Memory B cell (primary cell): ENCODE data around the gene CCDC27.

Experiments used
- ATAC-seq: fragments of 150-1000 bp; cut with Tn5 transposase; 2 replicates; pipeline ENCODE4 v1.10.0; 2021; ENCODE audit warnings: low read depth, mild to moderate bottlenecking, moderate library complexity
- DNase-seq, 2 donors: peaks; one replicate each; pipeline ENCODE4 v3.0.0; 2022; ENCODE audit warnings: low spot score in 2 of 2
- H3K27ac Mint-ChIP-seq: one replicate; pipeline ENCODE4 v1.8.0; 2022; ENCODE audit warnings: mild to moderate bottlenecking, moderate library complexity, mixed read lengths
- H3K27me3 Mint-ChIP-seq: one replicate; pipeline ENCODE4 v1.8.0; 2022; ENCODE audit warnings: mixed read lengths
- H3K36me3 Mint-ChIP-seq: one replicate; pipeline ENCODE4 v1.8.0; 2022; ENCODE audit warnings: mild to moderate bottlenecking, mixed read lengths
- H3K4me1 Mint-ChIP-seq: one replicate; pipeline ENCODE4 v1.8.0; 2022; ENCODE audit warnings: mixed read lengths
- H3K4me3 Mint-ChIP-seq: one replicate; pipeline ENCODE4 v1.8.0; 2022; ENCODE audit warnings: mild to moderate bottlenecking, moderate library complexity, mixed read lengths
- H3K9me3 Mint-ChIP-seq: one replicate; pipeline ENCODE4 v1.8.0; 2022; ENCODE audit warnings: mixed read lengths

Gene CCDC27

DNA sequence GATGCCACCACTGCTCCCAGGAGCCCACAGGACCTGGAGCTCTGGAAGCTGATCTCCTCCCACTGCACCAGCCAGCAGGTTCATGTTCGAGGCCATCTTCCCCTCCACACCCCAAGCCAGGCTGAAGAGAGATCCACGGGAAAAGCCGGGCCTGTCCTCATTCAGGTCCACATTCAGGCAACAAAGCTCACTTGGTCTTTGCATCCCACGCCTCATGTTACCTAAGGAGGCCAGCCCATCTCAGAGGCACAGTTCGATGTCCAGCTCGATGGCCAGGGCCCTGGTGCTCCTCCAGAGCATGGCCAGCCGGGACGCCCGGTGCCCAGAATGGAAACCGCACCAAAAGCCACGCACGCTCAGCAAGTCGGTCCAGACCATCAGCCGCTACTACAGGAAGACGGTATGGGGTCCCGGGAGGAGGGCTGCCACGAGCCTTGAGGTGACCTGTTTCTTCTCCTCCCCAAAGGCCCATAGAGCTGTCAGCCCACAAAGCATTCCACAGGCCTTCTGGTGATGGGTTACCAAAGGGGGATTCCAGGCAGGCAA lies at the start of gene CCDC27:
Gene CCDC27, plus strand, starts transcription at position 51 of the 546 bp plus-strand sequence. Its CDS starts 32 bp downstream, at position 83.
- no peak within 1 kb of the TSS for H3K27ac Mint-ChIP-seq
- no peak within 1 kb of the TSS for H3K4me3 Mint-ChIP-seq
- no peaks in the 10 kb centered on the region for H3K36me3 Mint-ChIP-seq
- no peaks in the 10 kb centered on the region for H3K4me1 Mint-ChIP-seq
- DNase-seq (no peak), ATAC-seq (no peak)
- no peaks in the 10 kb centered on the region for H3K9me3 Mint-ChIP-seq
- peaks cover 4% of the 10 kb centered on the region for H3K27me3 Mint-ChIP-seq

DNA sequence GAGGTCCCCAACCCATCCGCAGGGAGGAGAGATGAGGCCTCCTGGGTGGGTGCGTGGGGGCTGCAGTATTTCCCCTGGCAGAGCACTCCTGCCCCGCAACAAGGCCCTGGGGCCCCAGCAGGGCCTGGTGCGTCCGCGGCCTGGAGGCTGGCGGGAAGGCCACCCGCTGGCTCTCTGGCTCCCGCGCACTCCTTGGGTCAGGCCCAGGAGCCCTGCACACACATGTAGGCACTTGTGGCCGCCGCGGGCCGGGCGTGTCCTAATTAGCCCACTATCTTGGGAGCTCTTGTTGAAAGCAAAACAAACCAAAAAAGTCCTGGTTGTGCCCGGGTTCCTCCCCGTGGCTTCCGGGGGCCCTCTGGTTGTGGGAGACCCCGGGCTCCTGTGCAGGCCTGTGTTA lies 49.7 kb upstream of the CCDC27 start:
- ATAC-seq (no peak), DNase-seq (no peak)
- no peak overlapping the region for H3K4me3 Mint-ChIP-seq
- peaks cover 8% of the 10 kb centered on the region for H3K27me3 Mint-ChIP-seq
- peaks cover 6% of the 10 kb centered on the region for H3K4me1 Mint-ChIP-seq
- no peaks in the 10 kb centered on the region for H3K9me3 Mint-ChIP-seq
- H3K27ac Mint-ChIP-seq: no peak overlapping the region
- no peaks in the 10 kb centered on the region for H3K36me3 Mint-ChIP-seq

DNA sequence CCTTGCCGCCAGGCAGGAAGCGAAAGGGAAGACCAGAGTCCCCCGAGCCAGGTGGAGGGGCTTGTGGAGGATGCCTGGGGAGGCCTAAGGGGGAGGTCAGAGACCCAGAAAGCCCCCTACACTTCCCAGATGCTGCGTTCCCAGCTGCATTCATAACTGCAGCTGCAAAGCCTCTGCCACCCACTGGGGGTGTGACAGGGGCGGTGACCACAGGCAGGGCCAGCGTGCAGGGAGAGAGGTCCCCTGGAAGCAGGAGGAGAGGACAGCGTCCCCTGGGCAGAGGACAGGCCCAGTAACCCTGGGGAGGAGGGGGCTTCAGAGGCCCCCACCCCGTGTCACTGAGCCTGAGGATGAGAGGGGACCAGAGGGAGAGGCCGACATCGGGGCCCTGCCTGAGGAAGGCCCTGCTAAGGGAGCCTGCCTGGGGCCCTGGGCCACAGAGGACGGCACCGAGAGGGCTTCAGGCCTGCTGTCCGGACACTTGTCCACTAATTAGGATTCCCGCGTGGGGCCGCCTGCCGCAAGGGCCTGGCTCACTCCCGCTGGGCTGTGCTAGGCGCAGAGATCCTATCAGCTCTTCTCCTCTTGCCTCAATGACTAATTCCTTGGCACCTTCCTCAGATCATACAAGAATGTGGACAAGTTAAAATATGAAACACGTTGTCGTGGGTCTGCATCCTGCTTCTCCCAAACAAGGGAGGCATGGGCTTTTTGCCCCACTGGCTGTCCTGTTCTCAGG lies 49.1 kb upstream of the CCDC27 start:
- ATAC-seq (no peak), DNase-seq (no peak)
- Mint-ChIP-seq H3K4me3 (peak overlapping the region; percentile 61), H3K4me1 (peaks cover 6% of the 10 kb centered on the region), H3K9me3 (no peaks in the 10 kb centered on the region), H3K36me3 (no peaks in the 10 kb centered on the region), H3K27ac (no peak overlapping the region), H3K27me3 (peaks cover 8% of the 10 kb centered on the region)

DNA sequence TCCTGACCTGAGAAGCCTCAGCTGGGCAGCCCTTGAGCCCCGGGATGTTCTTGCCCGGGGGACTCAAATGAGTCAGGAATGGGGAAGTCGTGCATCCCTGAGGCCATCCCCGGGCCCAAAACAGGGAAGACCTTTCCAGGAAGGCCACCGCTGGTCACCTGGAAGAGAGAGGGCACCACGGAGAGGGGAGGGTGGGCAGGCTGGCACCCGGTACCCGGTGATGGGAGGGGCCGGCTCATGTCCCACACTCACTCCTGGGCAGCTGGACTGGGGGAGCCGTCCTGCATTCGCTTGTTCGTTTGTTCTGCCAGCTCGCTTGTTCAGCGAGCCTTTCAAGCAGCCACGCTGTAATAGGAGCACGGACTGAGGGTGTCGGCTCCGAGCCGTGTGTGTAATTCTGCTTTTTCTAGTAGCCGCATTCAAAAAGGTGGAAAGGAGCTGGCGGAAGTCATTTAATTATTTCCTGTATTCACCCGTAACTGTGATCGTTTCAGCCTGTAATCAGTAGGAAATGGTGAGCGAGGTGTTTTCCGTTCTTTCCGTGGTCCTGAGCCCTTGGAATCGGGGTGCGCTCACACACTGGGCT lies 48.4 kb upstream of the CCDC27 start:
- peaks cover 8% of the 10 kb centered on the region for H3K27me3 Mint-ChIP-seq
- H3K4me3 Mint-ChIP-seq: peak overlapping the region; percentile 79
- no peak for DNase-seq
- peak; percentile 80 for ATAC-seq
- peaks cover 6% of the 10 kb centered on the region for H3K4me1 Mint-ChIP-seq
- H3K27ac Mint-ChIP-seq: no peak overlapping the region
- H3K9me3 Mint-ChIP-seq: no peaks in the 10 kb centered on the region
- no peaks in the 10 kb centered on the region for H3K36me3 Mint-ChIP-seq

DNA sequence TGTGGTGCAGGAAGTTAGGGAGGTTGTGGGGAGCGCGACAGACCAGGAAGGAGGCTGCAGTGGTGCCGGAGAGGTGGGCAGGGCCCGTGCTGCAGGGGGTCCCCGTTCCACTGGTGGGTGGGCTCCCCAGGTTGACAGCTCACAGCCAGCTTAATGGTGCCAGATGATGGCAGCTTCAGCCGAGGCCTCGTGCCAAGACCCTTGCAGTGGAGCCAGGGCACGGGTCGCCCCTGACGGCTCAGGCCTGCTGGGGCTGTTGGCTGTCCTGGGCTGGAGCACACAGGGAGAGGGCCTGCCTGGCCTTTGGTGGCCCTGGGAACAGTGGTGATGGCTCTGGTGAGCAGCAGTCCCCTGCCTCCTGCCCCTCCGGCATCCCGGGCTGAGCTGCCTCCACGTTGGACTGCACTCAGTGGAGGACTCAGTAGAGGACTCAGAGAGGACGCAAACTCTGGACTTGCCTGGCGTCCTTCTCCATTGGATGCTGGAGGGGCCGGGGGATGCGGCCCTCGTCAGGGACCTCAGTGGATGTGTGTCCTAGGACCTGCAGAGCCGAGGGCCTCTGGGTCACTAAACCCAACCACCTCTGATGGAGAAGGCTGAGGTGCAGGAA lies 46.8 kb upstream of the CCDC27 start:
- peaks cover 3% of the 10 kb centered on the region for H3K27me3 Mint-ChIP-seq
- H3K27ac Mint-ChIP-seq: no peak overlapping the region
- no peak overlapping the region for H3K4me3 Mint-ChIP-seq
- H3K4me1 Mint-ChIP-seq: peaks cover 6% of the 10 kb centered on the region
- no peak for DNase-seq
- H3K36me3 Mint-ChIP-seq: no peaks in the 10 kb centered on the region
- ATAC-seq: no peak
- no peaks in the 10 kb centered on the region for H3K9me3 Mint-ChIP-seq

DNA sequence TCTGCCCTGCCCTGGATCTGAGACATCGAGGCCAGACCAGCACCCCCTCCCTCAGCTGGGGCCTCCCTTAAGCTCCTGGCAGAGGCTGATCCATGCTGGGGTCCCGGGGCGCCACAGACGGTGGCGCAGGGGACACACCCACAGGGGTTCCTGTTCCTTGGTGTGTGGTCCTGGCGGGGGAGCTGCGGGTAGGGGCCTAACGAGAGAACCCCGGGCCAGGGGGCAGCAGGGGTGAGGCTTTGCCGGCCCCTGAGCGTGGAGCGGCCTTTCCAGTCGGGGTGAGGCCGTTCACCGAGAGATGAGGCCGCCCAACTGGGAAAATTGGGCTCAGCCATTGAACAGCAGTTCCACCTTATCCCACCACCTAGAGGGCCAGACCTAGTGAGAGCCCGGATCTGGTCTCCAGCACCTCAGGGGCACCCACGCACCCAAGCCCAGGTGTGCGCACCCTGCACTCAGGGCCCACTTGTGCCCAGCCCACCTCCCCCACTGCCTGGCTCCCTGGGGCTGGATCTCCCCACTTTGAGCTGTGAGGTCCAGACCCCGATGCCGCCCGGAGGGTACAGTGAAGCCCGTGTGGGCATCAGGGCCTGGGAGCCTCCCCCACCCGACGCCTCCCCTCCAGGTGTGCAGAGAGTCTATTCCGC lies 45.5 kb upstream of the CCDC27 start:
- DNase-seq (no peak), ATAC-seq (no peak)
- H3K4me3 Mint-ChIP-seq: no peak overlapping the region
- no peaks in the 10 kb centered on the region for H3K9me3 Mint-ChIP-seq
- H3K27ac Mint-ChIP-seq: no peak overlapping the region
- H3K27me3 Mint-ChIP-seq: peaks cover 5% of the 10 kb centered on the region
- peaks cover 6% of the 10 kb centered on the region for H3K4me1 Mint-ChIP-seq
- no peaks in the 10 kb centered on the region for H3K36me3 Mint-ChIP-seq

DNA sequence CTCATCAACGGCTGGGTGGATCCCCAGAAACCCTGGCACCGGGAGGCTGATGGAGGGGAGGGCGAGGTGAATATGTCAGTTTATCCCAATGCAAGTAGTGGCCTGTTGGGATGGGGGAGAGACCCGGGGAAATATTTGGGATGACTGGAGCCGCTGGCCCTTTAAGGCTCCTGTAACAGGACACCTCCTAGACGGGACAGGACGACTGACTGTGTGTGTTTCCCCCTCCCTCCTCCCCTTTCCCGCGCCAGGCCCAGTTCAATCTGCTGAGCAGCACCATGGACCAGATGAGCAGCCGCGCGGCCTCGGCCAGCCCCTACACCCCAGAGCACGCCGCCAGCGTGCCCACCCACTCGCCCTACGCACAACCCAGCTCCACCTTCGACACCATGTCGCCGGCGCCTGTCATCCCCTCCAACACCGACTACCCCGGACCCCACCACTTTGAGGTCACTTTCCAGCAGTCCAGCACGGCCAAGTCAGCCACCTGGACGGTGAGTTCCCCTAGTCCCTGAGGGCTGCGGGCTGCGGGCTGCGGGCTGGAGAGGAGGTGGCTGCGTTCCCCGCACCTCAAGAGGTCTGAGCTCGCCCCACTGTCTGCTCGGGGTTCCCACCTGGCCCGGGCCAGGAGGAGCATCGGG lies 44.8 kb upstream of the CCDC27 start:
- no peak for DNase-seq
- Mint-ChIP-seq H3K4me1 (peaks cover 6% of the 10 kb centered on the region), H3K27ac (no peak overlapping the region), H3K36me3 (no peaks in the 10 kb centered on the region), H3K27me3 (peaks cover 6% of the 10 kb centered on the region), H3K4me3 (no peak overlapping the region), H3K9me3 (no peaks in the 10 kb centered on the region)
- ATAC-seq: no peak

DNA sequence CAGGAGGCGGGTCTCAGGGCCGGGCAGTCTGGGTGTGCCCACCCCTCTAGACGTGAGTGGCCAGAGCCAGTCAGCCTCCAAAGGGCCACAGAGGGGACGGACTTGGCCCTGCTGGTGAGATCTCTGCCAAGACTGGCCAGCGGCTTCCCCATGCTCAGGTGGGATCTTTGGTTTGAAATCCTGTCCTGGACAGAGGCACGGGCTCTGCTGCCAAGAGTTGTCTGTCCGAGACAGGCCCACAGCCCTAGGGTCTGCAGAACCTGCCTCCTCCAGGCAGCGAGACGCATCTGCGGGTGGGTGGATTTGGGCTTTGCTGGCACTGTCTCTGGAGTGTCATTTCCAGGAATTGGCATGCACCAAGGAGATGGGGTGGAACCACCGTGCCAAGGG lies 44.3 kb upstream of the CCDC27 start:
- no peak overlapping the region for H3K4me3 Mint-ChIP-seq
- peaks cover 5% of the 10 kb centered on the region for H3K27me3 Mint-ChIP-seq
- H3K36me3 Mint-ChIP-seq: no peaks in the 10 kb centered on the region
- ATAC-seq (no peak), DNase-seq (no peak)
- H3K9me3 Mint-ChIP-seq: no peaks in the 10 kb centered on the region
- peaks cover 6% of the 10 kb centered on the region for H3K4me1 Mint-ChIP-seq
- no peak overlapping the region for H3K27ac Mint-ChIP-seq

DNA sequence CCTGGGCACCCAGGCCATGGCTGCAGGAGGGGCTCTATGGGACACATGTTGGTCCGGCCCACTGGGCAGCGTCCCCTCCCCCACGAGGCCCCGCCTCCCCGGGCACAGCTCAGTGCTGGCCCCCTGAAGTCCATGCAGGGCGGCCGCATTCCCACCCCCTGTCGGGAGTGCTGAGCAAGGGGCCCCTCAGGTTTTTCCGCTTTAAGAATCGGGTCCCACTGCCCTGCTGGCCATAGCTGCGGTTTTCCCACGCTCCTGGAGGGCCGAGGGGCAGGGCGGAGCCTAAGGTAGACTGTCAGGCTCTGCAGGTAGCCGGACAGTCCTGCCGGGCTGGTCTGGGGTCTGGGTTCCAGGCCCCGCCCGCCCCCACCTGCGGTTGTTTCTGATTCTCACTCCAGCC lies 43.5 kb upstream of the CCDC27 start:
- no peak overlapping the region for H3K27ac Mint-ChIP-seq
- no peaks in the 10 kb centered on the region for H3K9me3 Mint-ChIP-seq
- no peak for ATAC-seq
- peaks cover 4% of the 10 kb centered on the region for H3K27me3 Mint-ChIP-seq
- H3K4me3 Mint-ChIP-seq: no peak overlapping the region
- H3K36me3 Mint-ChIP-seq: no peaks in the 10 kb centered on the region
- H3K4me1 Mint-ChIP-seq: peaks cover 6% of the 10 kb centered on the region
- DNase-seq: no peak

DNA sequence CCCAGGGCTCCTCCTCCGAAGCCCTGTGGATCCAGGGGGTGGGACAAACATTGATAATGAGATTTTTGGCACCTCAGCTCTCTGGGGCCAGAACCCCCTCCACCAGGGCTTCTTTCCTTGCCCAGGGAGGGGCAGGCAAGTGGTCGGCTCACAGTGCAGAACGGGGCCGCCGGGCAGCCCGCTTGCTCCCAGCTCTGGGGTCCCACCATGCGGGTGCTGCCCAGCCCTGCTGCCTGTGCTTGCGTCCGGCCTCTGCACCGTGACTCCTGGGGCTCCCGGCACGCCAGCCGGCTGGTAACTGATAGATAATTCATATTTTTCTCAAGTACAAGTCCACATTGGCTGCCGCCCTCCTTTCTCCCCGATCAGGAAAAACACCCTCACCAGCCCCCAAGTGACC lies 42.0 kb upstream of the CCDC27 start:
- Mint-ChIP-seq H3K4me1 (no peaks in the 10 kb centered on the region), H3K4me3 (no peak overlapping the region), H3K36me3 (no peaks in the 10 kb centered on the region), H3K27ac (no peak overlapping the region), H3K27me3 (peaks cover 2% of the 10 kb centered on the region), H3K9me3 (no peaks in the 10 kb centered on the region)
- DNase-seq: no peak
- no peak for ATAC-seq

DNA sequence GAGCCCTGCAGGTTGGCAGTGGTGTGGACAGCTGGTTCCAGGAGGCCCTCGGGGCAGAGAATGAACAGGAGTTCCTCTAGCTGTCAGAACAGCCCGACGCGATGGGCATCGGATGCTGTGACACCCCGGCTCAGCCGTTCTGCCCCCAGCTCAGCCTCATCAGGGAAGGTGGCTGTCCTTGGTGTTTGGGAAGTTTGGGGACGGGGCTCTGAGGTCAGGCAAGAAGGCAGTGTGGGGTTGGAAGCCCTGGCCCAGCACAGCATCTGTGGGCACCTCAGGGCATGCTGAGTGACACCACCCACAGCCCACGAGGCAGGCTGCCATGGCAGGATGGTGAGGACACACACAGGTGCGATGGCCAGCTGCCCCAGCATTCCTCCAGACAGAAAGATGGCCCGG lies 40.9 kb upstream of the CCDC27 start:
- Mint-ChIP-seq H3K4me3 (no peak overlapping the region), H3K9me3 (no peaks in the 10 kb centered on the region), H3K27me3 (peaks cover 5% of the 10 kb centered on the region), H3K4me1 (no peaks in the 10 kb centered on the region), H3K36me3 (no peaks in the 10 kb centered on the region), H3K27ac (no peak overlapping the region)
- ATAC-seq: no peak
- DNase-seq: no peak

DNA sequence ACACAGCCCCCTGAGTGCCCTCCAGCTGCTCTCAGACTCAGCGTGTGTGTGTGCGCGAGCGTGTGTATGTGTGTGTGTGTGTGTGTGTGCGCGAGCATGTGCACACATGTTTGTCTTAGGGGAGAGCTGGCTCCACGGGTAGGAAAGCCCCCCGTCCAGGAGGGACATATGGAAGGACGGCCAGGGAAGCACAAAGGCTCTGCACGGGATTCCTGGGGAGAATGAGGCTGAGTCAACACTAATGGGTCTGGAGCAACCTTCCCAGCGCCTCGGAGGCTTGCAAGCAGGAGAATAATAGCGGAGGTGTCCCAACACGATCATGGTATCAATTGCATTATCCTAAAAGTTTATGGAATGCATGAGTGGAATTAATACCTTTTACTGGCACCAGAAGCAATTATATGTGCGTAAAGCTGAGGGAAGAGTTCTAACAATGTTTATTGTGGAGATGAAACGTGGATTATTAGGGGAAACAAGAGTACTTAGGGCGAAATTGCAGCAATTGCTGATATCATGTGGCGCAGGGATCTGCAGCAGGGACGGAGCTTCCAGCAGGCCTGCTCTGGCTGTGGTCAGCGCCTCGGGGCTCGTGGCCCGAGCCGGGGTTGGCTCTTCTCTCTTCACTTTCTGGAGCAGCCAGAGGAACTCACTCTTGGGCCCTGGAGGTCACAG lies 40.3 kb upstream of the CCDC27 start:
- Mint-ChIP-seq H3K4me1 (no peaks in the 10 kb centered on the region), H3K36me3 (no peaks in the 10 kb centered on the region), H3K27ac (no peak overlapping the region), H3K9me3 (no peaks in the 10 kb centered on the region), H3K27me3 (peaks cover 5% of the 10 kb centered on the region), H3K4me3 (no peak overlapping the region)
- ATAC-seq (no peak), DNase-seq (no peak)
